NAMALWA (cell line): Measurements from ENCODE around the gene WDTC1.
"Not testable (repeated sequence)": the region's sequence is repeated elsewhere in the genome, so short reads cannot be mapped to it uniquely, and the experiment has no call there.

Source experiments
- DNase-seq: peaks from one replicate; pipeline ENCODE4 v3.0.0-alpha.2; 2015; ENCODE audit warnings: low spot score

The WDTC1 gene

GRCh38 chr1:27253596-27253995, 19.2 kb downstream of the WDTC1 start:
- peak; percentile 17 for DNase-seq

GRCh38 chr1:27255136-27255535, 20.7 kb downstream of the WDTC1 start:
- DNase-seq: no peak

GRCh38 chr1:27257155-27257554, 22.7 kb downstream of the WDTC1 start:
- no peak for DNase-seq

GRCh38 chr1:27258598-27258997, 24.2 kb downstream of the WDTC1 start:
- no peak for DNase-seq

GRCh38 chr1:27267153-27267552, 32.7 kb downstream of the WDTC1 start:
- DNase-seq: no peak

GRCh38 chr1:27269276-27269675, 34.8 kb downstream of the WDTC1 start:
- DNase-seq: no peak

- DNase-seq: no peak
Observed at GRCh38 chr1:27274204-27274603, 39.8 kb downstream of the WDTC1 start.

- DNase-seq: no peak
Observed at GRCh38 chr1:27275696-27276095, 41.3 kb downstream of the WDTC1 start.

GRCh38 chr1:27284425-27285273, 50.2 kb downstream of the WDTC1 start:
- DNase-seq: peak; percentile 92

GRCh38 chr1:27285274-27285660, 50.8 kb downstream of the WDTC1 start:
- no peak for DNase-seq

GRCh38 chr1:27285821-27286220, 51.4 kb downstream of the WDTC1 start:
- not testable (repeated sequence) for DNase-seq

- DNase-seq: not testable (repeated sequence)
Observed at GRCh38 chr1:27289125-27289524, 54.7 kb downstream of the WDTC1 start.

- DNase-seq: no peak
Observed at GRCh38 chr1:27290581-27290980, 56.1 kb downstream of the WDTC1 start.

- no peak for DNase-seq
Observed at GRCh38 chr1:27292106-27292505, 57.7 kb downstream of the WDTC1 start.

GRCh38 chr1:27293915-27294314, 59.5 kb downstream of the WDTC1 start:
- no peak for DNase-seq

GRCh38 chr1:27296773-27297291, 62.4 kb downstream of the WDTC1 start:
- peak; percentile 64 for DNase-seq

GRCh38 chr1:27297903-27298302, 63.5 kb downstream of the WDTC1 start:
- no peak for DNase-seq

- no peak for DNase-seq
Observed at GRCh38 chr1:27298632-27299384, 64.4 kb downstream of the WDTC1 start.

- DNase-seq: no peak
Observed at GRCh38 chr1:27299385-27300271, 65.2 kb downstream of the WDTC1 start.

GRCh38 chr1:27300341-27301051, 66.1 kb downstream of the WDTC1 start:
- peak; percentile 90 for DNase-seq

GRCh38 chr1:27301052-27301422, 66.6 kb downstream of the WDTC1 start:
- DNase-seq: no peak
